ENCODE results near the gene SLC16A9.
A peak's percentile ranks its signal among the peaks of the same experiment; 100 is the strongest.

Gene SLC16A9

DNA sequence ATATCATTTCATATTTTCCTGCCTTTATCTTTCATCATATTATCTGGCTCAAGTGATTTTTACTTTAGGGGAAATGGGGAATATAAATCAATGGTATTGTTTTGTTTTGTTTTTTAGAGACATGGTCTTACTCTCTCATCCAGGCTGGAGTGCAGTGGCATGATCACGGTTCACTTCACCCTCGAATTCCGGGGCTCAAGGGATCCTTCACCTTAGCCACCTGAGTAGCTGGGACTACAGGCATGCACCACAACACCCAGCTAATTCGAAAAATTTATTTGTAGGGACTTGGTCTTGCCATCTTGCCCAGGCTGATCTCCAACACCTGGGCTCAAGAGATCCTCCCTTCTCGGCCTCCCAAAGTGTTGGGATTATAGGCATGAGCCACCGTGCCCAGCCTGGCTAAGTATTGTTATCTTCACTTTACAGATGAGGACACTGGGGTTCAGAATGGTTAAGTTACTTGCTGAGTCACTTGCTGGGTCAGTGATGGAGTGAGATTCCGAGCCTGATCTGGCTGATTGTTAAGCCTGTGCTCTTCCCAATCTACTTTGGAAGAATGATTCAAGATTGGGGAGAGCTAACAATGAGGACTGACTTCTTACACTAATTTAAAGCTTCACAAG, 3.7 kb upstream of the SLC16A9 start:
- no peak for DNase-seq

DNA sequence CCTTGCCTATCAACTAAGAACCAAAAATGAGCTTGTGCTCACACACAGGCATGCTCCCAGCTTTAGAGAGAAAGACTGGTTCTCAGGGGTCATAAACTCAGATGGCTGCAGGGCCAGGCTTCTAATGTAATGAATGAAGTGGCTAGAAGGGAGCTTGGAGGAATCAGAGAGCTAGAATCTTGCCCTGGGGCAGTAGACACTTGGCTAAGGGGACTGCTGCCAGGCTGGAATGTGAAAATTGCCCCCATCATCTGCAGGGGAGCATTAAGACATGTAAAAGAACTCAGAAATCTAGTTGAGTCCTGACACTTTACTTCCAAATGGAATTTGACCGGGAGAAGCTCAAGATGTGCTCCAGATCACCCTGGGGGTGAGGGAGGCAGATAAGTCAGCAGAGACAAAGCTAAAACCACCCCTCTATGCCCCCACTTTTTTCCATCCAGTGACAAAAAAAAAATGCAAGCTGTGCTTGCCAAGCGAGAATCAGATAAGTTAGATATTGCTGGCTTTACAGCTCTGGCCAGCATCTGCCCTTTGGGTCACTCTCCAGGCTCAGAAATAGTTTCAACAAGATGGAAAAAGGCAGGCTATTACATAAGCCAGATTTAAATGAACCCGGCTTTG, 2.3 kb upstream of the SLC16A9 start:
- DNase-seq, result no peak

DNA sequence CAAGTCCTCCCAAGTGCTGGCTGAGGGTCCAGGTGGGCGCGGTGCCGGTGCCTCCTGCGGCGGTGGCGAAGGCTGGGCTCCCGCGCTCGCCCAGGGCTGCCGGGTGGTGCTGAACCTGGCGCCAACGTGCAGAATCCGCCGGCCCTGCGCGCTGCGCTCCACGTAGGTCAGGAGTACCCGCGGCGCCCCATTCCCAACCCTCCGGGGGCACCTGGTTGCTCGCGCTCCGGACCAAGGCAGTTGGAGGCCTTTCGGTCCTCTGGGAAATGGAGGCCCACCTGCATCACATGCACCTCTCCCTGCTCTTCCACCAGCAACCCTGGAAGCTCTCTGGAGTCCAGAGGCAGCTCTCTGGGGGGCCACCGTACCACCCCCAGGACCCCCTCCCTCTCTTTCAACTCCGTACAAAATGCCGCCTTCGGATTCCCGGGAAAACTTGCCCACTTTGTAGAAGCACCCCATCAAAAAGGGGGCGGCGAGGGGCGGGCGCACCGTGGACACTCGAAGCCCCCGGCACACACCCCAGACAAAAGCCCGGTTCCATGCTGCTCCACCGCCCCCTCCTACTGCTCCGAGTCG, 745 bp downstream of the SLC16A9 start:
- DNase-seq, result no peak

DNA sequence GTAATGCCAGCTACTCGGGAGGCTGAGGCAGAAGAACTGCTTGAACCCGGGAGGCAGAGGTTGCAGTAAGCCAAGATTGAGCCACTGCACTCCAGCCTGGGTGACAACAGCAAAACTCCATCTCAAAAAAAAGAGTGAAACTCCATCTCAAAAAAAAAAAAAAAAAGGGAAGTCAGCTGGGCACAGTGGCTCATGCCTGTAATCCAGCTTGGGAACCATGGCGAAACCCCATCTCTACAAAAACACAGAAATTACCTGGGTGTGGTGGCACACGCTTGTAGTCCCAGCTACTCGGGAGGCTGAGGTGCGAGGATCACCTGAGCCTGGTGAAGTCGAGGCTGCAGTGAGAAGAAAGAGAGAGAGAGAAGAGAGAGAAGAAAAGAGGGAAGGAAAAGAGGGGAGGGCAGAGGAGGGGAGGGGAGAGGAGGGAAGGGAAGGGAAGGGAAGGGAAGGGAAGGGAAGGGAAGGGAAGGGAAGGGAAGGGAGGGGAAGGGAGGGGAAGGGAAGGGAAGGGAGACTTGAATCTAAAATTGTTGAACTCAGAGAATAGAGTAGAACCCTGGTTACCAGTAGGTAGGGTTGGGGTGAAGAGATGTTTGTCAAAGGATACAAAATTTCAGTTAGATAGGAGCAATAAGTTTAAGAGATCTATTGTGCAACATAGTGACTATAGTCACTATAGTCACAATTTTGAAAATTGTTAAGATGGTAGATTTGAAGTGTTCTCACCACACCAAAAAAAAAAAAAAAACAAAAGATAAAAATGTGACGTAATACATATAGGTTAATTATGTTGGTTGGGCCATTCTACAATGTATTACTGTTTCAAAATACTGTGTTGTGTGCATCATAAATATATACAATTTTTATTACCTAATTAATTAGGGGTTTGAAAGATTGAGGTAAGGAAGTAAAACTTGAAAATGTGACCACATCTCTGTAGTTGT, 2.5 kb downstream of the SLC16A9 start:
- DNase-seq, result no peak

DNA sequence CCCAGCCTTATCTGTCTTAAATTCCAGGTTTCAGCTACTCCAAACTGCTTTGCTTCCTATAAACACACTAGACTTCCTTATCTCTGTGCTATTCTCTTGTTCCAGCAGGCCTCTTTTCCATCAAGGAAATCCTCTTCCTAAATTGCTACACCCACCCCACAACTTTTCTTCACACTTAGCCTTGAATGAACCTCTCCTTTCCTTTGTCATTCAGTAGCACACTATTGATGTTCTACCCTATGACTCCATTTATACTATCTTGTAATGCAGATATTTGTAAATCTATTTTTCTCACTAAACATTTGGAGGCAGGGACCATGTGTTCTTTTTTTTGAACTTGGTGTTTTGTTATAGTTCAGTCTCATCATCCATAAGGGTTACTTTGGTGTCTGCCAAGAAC, 3.7 kb downstream of the SLC16A9 start:
- DNase-seq, result no peak

DNA sequence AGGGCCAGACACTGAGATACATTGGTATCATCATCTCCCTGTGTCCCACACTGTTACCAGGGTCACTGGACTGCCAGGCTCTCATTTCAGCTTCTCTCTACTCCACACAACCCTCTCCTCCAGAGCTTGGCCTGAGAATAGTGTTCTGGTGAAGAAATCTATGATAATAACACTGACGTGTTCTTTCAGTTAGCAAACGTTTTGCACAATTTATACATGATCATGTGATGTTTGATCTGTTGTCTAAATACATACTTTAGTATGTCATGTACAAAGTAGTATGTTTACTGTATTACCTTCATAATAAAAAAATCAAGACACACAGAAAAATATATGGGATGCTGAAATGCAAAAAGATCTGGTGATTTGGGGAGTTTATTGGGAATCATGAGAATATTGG, 5.0 kb downstream of the SLC16A9 start:
- DNase-seq, result no peak

DNA sequence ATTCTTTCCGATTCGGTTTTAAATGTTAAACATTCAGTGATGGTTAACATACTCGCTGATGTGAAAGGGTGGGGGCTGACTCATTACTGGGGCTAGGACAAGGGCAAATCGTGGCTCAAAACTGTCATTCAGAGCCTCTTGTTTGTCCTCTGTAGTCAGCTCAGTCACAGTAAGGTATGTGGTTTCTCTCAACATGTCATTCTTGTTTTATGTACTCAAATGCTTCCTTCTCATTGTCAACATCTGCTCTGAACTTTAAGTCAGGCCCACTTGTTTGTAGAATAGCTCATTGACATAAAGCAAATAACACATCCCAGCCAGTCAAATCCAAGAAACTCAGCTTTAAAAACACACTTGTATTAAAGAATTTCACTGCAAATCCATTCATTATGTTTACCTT, 7.3 kb downstream of the SLC16A9 start:
- no peak for DNase-seq

DNA sequence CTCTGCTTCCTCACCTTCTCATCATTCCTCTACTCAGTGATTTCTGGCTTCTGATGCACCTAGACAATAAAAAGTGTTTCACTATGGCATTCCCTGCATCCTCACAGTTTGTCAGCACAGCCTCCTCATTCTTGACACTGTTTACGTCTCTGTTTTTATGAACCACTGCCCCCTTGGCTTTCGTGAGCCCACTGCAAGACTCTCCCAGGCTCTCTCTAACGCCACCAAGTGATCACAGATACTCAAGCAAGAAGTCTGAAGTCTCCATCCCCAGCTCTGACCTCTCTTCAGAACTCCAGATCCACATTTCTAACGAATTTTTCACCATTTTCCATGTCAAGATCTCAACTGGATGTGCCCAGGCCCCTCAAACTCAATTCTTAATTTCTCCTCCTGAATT, 8.9 kb downstream of the SLC16A9 start:
- no peak for DNase-seq

DNA sequence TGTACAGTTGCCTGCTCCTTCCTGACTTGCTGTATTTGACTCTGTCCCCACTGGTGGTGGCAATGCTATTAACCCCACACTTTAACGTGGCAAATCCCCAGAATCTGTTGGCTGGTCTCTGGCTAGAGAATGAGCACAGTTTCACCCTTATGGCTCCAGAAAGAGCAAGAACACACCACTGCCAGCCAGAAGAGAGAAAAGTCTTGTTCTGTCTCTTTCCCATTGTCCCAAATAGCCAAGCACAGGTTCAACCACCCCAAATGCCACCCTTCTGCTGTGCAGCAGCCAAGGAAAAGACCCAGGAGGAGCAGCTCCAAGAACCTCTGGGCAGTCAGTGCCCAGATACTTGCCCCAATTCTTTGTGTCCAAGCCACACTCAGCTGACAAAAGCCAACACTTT, 11.3 kb downstream of the SLC16A9 start:
- DNase-seq, result no peak

DNA sequence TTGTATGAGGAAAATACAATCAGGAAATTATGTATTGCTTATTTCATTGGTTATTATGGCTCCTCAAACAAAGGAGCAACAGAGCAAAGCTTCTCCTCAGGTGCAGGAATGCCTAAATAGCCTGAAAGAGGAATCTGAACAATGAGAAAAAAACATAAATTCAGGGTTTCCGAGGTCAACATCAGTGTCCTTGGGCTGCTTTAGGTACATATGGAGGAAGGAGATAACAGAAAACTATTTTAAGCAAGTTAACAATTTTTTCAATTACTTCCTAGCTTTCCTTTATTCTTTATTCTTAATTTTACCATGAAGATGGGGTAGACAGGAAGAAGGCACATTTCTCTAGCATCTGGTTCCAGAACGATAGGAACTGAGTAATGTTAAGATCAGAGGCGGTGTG, 14.0 kb downstream of the SLC16A9 start:
- DNase-seq, result no peak

DNA sequence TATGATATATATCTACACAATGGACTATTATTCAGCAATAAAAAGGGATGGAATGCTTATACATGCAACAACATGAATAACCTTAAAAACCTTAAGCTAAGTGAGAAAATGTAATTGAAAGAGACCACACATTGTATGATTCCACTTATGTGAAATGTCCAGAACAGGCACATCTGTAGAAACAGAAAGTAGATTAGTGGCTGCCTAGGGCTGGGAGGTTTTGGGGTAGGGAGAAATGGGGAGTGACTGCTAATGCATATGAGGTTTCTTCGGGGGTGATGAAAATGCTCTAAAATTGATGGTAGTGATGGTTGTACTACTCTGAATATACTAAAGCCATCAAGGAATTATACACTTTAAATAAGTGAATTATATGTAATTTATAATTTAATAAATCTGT, 14.7 kb downstream of the SLC16A9 start:
- no peak for DNase-seq

DNA sequence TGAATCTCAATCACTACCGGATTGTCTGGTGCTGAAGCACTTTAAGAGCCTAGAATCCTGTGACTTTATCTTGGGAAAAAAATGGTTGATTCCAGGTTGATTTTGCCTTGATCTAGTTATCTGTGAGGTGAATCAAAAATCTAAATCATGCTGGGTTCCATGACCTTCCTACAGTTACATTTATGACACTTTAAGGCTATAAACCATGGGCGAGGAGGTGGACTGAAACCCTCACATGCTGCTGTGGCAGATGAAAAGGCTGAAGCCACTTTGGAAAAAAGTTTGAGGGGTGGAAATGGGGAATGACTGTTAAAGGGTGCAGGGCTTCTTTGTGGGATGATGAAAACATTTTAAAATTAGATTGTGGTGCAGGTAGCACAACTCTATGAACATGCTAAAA, 17.5 kb downstream of the SLC16A9 start:
- no peak for DNase-seq

DNA sequence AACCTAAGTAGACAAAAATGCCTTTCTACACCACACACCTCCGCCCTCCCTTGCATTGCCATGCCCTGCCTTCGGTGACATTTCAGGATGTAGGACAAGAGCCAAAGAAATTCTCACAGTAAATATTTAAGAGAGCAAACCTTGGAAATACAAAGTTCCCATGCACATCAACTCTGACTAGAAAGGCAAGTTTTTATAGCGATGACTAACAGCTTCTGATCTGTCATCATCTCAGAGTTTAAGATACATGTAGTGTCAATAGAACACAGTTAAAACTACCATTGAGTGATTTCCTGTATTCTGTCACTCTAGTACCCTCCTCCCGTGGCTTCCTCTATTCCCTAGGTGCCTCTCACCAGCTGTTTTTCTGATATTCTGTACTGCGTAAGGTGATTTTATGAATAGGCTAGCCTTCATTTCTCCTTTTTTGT, 20.7 kb downstream of the SLC16A9 start:
- DNase-seq, result no peak

DNA sequence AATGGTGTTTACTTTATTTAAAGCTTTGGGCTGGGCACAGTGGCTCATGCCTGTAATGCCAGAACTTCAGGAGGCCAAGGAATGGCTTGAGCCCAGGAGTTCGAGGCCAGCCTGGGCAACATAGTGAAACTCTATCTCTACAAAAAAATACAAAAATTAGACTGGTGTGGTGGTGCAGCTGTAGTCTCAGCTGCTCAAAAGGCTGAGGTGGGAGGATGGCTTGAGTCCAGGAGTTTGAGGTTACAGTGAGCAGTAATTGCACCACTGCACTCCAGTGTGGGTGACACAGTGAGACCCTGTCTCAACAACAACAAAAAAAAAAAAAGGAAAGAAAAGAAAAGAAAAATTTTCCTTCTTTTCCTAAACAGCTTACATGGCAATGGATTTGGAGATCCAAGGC, 22.0 kb downstream of the SLC16A9 start:
- no peak for DNase-seq

DNA sequence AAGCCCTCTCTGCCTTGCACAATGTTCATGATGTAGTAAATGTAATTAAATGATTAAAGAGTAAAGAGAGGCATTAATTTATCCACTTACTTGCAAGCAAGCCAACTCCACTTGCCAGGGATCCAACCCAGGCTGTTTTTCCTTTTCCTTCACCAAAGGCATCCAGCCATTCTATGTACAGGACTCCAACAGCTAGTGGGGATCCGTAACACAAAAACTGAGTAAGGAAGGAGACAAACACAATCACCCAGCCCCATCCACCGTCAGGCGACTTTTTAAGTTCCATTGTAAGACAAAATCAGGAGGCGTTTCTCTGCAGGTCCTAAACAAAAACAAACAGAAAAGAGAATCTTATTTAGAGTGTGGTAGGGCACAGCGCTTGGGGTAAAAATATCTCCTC, 25.6 kb downstream of the SLC16A9 start:
- DNase-seq, result no peak

DNA sequence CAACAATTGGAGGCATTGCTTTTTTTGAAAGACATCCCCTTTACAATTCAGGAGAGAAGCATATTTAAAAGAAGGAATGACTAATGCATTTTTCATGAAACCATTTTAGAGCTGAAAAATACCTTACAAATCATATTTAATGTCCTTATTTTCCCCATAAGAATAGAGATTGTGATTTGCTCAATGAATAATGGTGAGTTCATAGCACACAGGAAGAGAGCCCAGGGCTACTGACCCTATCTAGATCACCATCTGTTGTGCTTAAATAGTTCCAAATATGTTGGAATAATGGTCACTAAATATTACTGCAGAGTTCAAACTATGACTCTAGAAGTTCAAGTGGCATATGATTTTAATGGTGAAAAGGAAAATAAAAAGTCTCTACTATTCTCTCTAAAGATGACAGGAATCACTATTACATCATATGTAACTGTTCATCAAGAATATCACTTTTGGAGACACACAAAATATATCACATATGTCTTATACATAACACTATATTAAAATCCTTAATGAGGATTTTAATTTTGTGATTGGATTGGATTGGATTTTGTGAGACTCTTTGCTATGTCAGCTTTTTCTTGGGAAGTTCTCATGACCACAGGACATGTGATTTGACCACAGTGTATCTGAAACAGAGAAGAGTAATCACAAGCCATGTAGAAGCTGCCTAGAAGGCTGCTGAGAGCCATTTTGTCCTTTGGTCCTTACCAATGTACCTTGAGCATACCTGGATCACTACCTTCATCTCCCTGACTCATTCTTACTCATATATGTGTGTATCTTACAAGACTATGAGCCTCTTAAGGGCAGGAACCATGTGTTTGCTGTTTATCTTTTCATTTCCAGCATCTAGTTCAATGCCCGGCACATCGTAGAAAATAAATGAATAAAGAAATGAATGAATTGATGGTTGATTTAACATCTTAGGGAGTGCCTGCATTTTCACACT, 26.4 kb downstream of the SLC16A9 start:
- DNase-seq, result no peak

DNA sequence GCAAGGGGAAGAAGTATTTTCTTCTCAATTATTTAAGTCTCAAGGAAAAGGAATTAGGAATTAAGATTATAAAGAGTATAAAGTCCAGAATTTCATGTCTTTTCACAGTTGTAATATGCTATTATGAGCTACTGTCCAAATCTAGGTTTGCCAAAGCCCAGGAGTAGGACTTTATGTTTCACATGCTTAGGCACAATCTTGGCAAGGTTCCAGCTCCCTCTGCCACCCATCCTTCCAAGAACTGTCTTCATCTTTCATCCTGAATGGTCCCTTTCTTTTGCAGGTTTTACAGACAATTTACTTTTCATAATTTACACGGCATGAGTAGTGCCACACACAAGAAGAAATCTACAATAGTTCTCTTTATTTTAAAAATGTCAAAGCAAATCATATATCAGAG, 29.5 kb downstream of the SLC16A9 start:
- DNase-seq, result no peak

DNA sequence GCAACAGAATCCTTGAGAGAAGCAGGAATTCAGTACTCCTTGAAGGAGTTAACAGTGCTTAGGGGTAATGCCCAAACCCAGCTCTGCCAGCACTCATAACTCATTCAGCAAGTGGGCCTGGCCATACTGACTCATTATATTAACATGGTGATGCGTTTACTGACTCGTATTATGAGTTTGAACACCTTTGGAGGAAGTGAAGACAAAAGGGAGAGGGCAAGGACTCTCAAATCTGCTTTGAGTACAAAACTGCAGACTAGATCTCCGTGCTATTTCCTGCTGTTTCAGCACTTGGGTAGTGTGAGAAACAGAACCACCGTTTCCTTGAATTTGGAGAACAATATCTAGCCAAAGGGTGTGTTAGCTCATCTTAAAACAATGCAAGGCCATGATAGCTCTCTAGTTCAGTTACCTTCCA, 30.8 kb downstream of the SLC16A9 start:
- no peak for DNase-seq

DNA sequence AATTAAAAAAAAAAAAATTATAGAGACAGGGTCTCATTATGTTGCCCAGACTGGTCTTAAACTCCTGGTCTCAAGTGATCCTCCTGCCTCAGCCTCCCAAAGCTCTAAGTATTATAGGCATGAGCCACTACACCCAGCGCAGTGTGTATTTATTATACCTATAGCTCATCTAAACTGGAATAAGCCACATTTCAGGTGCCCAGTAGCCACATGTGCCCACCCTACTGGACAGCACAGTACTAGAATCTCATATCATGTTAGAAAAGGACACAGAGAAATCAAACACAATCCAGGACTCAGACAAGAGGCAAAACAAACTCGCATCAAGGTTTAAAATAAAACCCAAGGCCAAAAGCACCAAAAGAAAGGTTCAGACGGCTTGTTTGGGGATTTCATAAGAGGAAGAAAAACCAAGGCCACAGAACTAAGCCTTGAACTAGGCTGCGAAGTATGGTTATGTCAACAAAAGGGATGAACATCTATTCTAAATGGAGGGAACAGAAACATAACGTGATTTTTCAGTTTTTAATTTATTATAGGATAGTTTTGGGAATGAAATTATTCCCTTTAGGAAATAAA, 32.3 kb downstream of the SLC16A9 start:
- DNase-seq, result no peak

DNA sequence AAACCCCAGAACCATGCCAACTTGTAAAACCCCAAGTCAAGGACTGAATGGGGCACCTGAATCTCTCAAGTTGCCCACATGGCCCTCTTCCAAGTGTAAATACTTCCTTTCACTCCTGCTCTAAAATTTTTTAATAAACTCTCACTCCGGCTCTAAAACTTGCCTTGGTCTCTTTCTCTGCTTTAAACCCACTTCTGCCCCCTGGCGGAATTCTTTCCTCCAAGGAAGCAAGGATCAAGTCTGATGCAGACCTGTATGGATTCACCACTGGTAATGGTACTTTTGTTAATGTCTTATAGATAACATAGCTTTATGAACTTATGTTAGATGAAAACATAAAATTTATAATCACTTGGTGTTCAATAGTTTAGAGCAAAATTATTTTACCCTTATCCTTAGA, 33.8 kb downstream of the SLC16A9 start:
- no peak for DNase-seq

DNA sequence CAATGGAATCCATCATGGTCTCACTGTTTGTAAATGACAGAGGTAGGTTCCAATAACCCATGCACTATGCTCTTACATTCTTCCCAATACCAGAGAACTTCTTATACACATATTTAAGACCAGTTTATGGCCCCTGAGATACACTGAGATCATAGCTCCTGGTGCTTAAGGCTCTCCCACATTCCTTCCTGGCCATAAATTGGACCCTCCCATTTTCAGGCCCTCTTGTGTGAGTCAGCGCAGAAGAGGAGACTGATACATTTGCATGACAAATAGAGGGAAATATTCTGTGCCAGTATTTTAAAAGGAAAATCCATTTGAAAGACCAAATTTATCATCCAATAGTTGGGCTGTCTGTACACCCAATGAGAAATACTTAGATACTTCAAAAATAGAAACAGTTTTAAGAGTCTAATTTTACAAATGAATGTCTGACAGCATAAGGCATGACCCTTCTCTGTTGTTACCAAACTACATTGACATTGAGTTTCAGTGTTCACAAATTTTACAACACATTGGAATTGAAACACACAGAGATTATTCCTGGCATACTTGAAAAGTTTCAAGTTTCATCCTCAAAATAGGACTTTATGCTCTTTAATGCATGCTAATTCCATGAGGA, 35.3 kb downstream of the SLC16A9 start:
- peak; percentile 44 for DNase-seq
